A549 (cell line): ENCODE results near the gene ADCY4. TPM values are rescaled to one million over a fixed set of nuclear protein-coding genes. Genes with fewer than 3 reads are reported as not detected.
A peak's percentile ranks its signal among the peaks of the same experiment; 100 is the strongest.

Experiments
- ATAC-seq, 2 experiments: fragments of 200-7000 bp in 1 of 2; fragments of >200 bp in 1 of 2; cut with Nextera tagmentation in 1 of 2; cut with Tn5 transposase in 1 of 2; 3 replicates each; pipeline versions ENCODE4 v1.8.0 to v1.9.1; 2018 to 2020; ENCODE audit warnings: mild to moderate bottlenecking in 1 of 2, moderate library complexity in 1 of 2
- CTCF ChIA-PET: fragments of 300-600 bp; sonication (Branson Sonifier 250); formaldehyde crosslinking; extraction: SDS; loops from one replicate; lab custom pipeline; 2021; ENCODE audit warnings: antibody characterized with exemption, inconsistent platforms; lab: Yijun Ruan, JAX
- POLR2A ChIA-PET: fragments of 350-600 bp; formaldehyde crosslinking; extraction: SDS; loops from one replicate; lab custom pipeline; 2021; ENCODE audit warnings: antibody characterized with exemption, inconsistent platforms; lab: Yijun Ruan, JAX
- DNase-seq, 2 experiments: peaks; one replicate each; pipeline versions ENCODE4 v3.0.0 to v3.0.0-alpha.2; 2011 to 2016; ENCODE audit warnings: low read depth in 1 of 2, low spot score in 1 of 2
- FAIRE-seq: peaks from 2 replicates; lab custom pipeline; 2011; peaks lifted over from hg19 to GRCh38; lab: Jason Lieb, UNC
- H3K27ac ChIP-seq, 2 experiments: fragments of >200 bp; sonication (Bioruptor Twin); formaldehyde crosslinking; 3 replicates each; pipeline ENCODE4 v1.5.1; 2016 to 2017
- H3K4me1 ChIP-seq: fragments of >200 bp; sonication (Bioruptor Twin); formaldehyde crosslinking; 3 replicates; pipeline ENCODE4 v1.6.1; 2016
- H3K4me2 ChIP-seq: fragments of >200 bp; sonication (Bioruptor Twin); formaldehyde crosslinking; 3 replicates; pipeline ENCODE4 v1.6.1; 2016
- H3K4me3 ChIP-seq: fragments of >200 bp; sonication (Bioruptor Twin); formaldehyde crosslinking; 3 replicates; pipeline ENCODE4 v1.5.1; 2016
- H3K9me3 ChIP-seq: fragments of >200 bp; sonication (Bioruptor Twin); formaldehyde crosslinking; 3 replicates; pipeline ENCODE4 v1.6.1; 2016
- BCL3 ChIP-seq: fragments of >200 bp; sonication (Bioruptor Twin); formaldehyde crosslinking; IDR thresholded peaks from 3 replicates; pipeline ENCODE4 v1.6.1; 2016
- BHLHE40 ChIP-seq: IDR thresholded peaks from 2 replicates; pipeline ENCODE4 v1.6.1; 2012; ENCODE audit warnings: low read depth, low read length, inconsistent platforms
- CBX2 ChIP-seq: fragments of 200-600 bp; sonication (generic); IDR thresholded peaks from 2 replicates; pipeline ENCODE4 v1.6.1; 2016; ENCODE audit warnings: low read depth, mild to moderate bottlenecking, borderline replicate concordance
- CHD2 ChIP-seq: fragments of 150-350 bp; IDR thresholded peaks from 2 replicates; pipeline ENCODE4 v1.6.1; 2014; ENCODE audit warnings: low read length; ENCODE audit not compliant: partially characterized antibody
- CTCF ChIP-seq: fragments of >200 bp; sonication (Bioruptor Twin); formaldehyde crosslinking; IDR thresholded peaks from 3 replicates; pipeline ENCODE4 v1.5.1; 2016
- E2F6 ChIP-seq: IDR thresholded peaks from 2 replicates; pipeline ENCODE4 v1.6.1; 2012; ENCODE audit warnings: low read depth, borderline replicate concordance
- EHMT2 ChIP-seq: fragments of 200-600 bp; sonication (generic); IDR thresholded peaks from 2 replicates; pipeline ENCODE4 v1.6.1; 2016; ENCODE audit warnings: antibody characterized with exemption, low read depth, mild to moderate bottlenecking, moderate library complexity
- FOSL2 ChIP-seq, 2 experiments: fragments of 450-650 bp in 1 of 2; fragments of >200 bp in 1 of 2; sonication (Bioruptor Twin) in 1 of 2; formaldehyde crosslinking; IDR thresholded peaks; 2 replicates each; pipeline versions ENCODE4 v1.5.0 to v1.6.1; 2016 to 2020; ENCODE audit warnings: mild to moderate bottlenecking in 1 of 2, moderate library complexity in 1 of 2
- FOXS1 ChIP-seq: fragments of 250-450 bp; sonication (Bioruptor Pico); IDR thresholded peaks from 2 replicates; pipeline ENCODE4 v1.5.0; 2020; ENCODE audit warnings: mild to moderate bottlenecking, moderate library complexity
- HDAC2 ChIP-seq: fragments of 200-600 bp; sonication (generic); IDR thresholded peaks from 2 replicates; pipeline ENCODE4 v1.6.1; 2016
- HMGXB4 ChIP-seq: fragments of 250-450 bp; sonication (Bioruptor Pico); IDR thresholded peaks from 2 replicates; pipeline ENCODE4 v1.5.0; 2021; ENCODE audit warnings: mild to moderate bottlenecking, moderate library complexity, borderline replicate concordance
- HOXA7 ChIP-seq: fragments of 250-450 bp; sonication (Bioruptor Pico); IDR thresholded peaks from 2 replicates; pipeline ENCODE4 v1.5.0; 2020; ENCODE audit warnings: mild to moderate bottlenecking, moderate library complexity
- HOXB5 ChIP-seq: fragments of 250-450 bp; sonication (Bioruptor Pico); IDR thresholded peaks from 2 replicates; pipeline ENCODE4 v1.5.0; 2020; ENCODE audit warnings: mild to moderate bottlenecking, moderate library complexity
- KDM5A ChIP-seq: fragments of 200-600 bp; sonication (generic); IDR thresholded peaks from 2 replicates; pipeline ENCODE4 v1.6.1; 2016; ENCODE audit warnings: antibody characterized with exemption, mild to moderate bottlenecking
- MAFK ChIP-seq: fragments of 450-650 bp; IDR thresholded peaks from 2 replicates; pipeline ENCODE4 v1.6.1; 2014; ENCODE audit not compliant: partially characterized antibody
- MAX ChIP-seq: IDR thresholded peaks from 2 replicates; pipeline ENCODE4 v1.6.1; 2012
- MAZ ChIP-seq: fragments of 150-350 bp; IDR thresholded peaks from 2 replicates; pipeline ENCODE4 v1.6.1; 2014; ENCODE audit warnings: antibody characterized with exemption, low read depth, low read length, borderline replicate concordance
- NFE2L2 ChIP-seq: fragments of 150-350 bp; conservative IDR thresholded peaks from 2 replicates; pipeline ENCODE4 v1.6.1; 2014; ENCODE audit warnings: low read length
- NPAS2 ChIP-seq: fragments of 250-450 bp; sonication (Bioruptor Pico); IDR thresholded peaks from 2 replicates; pipeline ENCODE4 v1.8.0; 2022; ENCODE audit warnings: mild to moderate bottlenecking, moderate library complexity, borderline replicate concordance
- NR3C1 ChIP-seq: fragments of >200 bp; sonication (Bioruptor Twin); formaldehyde crosslinking; IDR thresholded peaks from 3 replicates; pipeline ENCODE4 v1.6.1; 2017
- RAD21 ChIP-seq, 2 experiments: fragments of >200 bp in 1 of 2; sonication (Bioruptor Twin) in 1 of 2; formaldehyde crosslinking in 1 of 2; IDR thresholded peaks in 1 of 2; conservative IDR thresholded peaks in 1 of 2; 2 replicates in 1 of 2; 3 replicates in 1 of 2; pipeline ENCODE4 v1.6.1; 2012 to 2018; ENCODE audit warnings: inconsistent platforms in 1 of 2
- RARB ChIP-seq: fragments of 250-450 bp; sonication (Bioruptor Pico); IDR thresholded peaks from 2 replicates; pipeline ENCODE4 v1.8.0; 2021; ENCODE audit warnings: mild to moderate bottlenecking, moderate library complexity
- RFX5 ChIP-seq: fragments of 450-650 bp; IDR thresholded peaks from 2 replicates; pipeline ENCODE4 v1.7.1; 2014; ENCODE audit warnings: antibody characterized with exemption, mild to moderate bottlenecking, moderate library complexity
- RNF2 ChIP-seq: fragments of 200-600 bp; sonication (generic); IDR thresholded peaks from 2 replicates; pipeline ENCODE4 v1.6.1; 2016; ENCODE audit warnings: low read depth, mild to moderate bottlenecking, antibody characterized with exemption, moderate library complexity, borderline replicate concordance
- SREBF2 ChIP-seq: fragments of 450-650 bp; IDR thresholded peaks from 2 replicates; pipeline ENCODE4 v1.6.1; 2014; ENCODE audit warnings: mild to moderate bottlenecking, moderate library complexity
- TP53 ChIP-seq: fragments of 250-450 bp; sonication (Bioruptor Pico); IDR thresholded peaks from 2 replicates; pipeline ENCODE4 v1.5.0; 2021; ENCODE audit warnings: mild to moderate bottlenecking, moderate library complexity
- ZC3H11A ChIP-seq: fragments of 450-650 bp; IDR thresholded peaks from 2 replicates; pipeline ENCODE4 v1.6.1; 2014; ENCODE audit warnings: antibody characterized with exemption, mild to moderate bottlenecking
- WGBS: methylation state at CpG from one replicate; pipeline ENCODE4 v1.1.6; 2017; ENCODE audit errors: missing lambda C conversion rate; 5-methylcytosine and 5-hydroxymethylcytosine counted together
- polyA plus RNA-seq, 4 experiments: library from polyadenylated mRNA; depleted of rRNA in 3 of 4; stranded (reverse); fragments of >200 nt; fragmentation: RNase III in 1 of 4; extraction: RNeasy Plus Mini Kit Qiagen cat#74134 plus additional on column Dnase treatment in 1 of 4; gene quantifications; 2 replicates in 3 of 4; 3 replicates in 1 of 4; pipeline ENCODE4 v1.2.3, GENCODE V29; 2011 to 2017
- TF ChIP-seq, protein P1 (sequence below): fragments of 150-350 bp; IDR thresholded peaks from 2 replicates; pipeline ENCODE4 v1.6.1; 2014; ENCODE audit warnings: low read depth, mild to moderate bottlenecking, low read length

ADCY4 gene
- polyA plus RNA-seq, 2 of the 4 experiments (the other 2 are of a cell fraction) = not detected

DNA sequence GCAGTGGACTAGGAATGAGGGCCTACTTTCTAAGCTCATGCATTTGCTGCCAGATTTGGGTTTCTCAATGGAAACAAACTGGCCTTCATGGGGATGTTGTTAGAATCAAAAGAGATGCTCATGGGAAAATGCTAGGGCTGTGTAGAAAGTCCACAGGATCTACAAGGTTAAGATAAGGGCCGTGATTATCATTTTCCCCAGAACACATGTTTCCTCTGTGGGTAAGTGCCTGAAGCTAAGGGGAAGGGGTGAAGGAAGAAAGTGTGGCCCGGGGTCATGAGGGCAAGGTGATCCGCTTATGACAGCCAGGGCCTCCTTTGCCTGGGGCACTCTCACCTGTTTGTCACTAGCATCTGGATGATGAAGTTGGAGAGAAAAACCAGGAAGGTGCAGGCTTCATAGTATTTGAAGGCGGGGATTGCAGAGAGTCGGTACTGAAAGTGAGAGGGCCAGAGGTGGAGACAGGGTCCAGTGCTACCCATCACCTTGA is 9.8 kb downstream of the ADCY4 start:
- Histone ChIP-seq H3K9me3 (no peaks in the 10 kb centered on the region), H3K27ac (no peak overlapping the region), H3K4me3 (no peak overlapping the region), H3K4me2 (no peak overlapping the region), H3K4me1 (no peaks in the 10 kb centered on the region)
- CTCF ChIA-PET = interaction anchor here (1.4 to 46.6 kb wide), 10 partner anchors 9 to 116 kb away, joined by 3 to 1142 read pairs (median 12); partner anchors contain the start of genes ADCY4, CBLN3, CIDEB and KHNYN
- WGBS = 68% methylated on average over 5 of the region's 5 CpGs
- no peak for TF ChIP-seq MAZ
- no peak for TF ChIP-seq CTCF
- no peak for TF ChIP-seq SREBF2
- no peak for TF ChIP-seq CBX2
- TF ChIP-seq RARB = no peak
- no peak for TF ChIP-seq RFX5
- TF ChIP-seq MAX = no peak
- TF ChIP-seq KDM5A = no peak
- TF ChIP-seq NR3C1 = no peak
- no peak for TF ChIP-seq NPAS2 (CRISPR knock-in tag)
- TF ChIP-seq ZC3H11A = no peak
- TF ChIP-seq HOXB5 (CRISPR knock-in tag) = no peak
- no peak for TF ChIP-seq TP53
- no peak for TF ChIP-seq NFE2L2
- TF ChIP-seq HMGXB4 (CRISPR knock-in tag) = no peak
- TF ChIP-seq FOXS1 (CRISPR knock-in tag) = no peak
- TF ChIP-seq RAD21 (conservative IDR thresholded peaks at IDR 0.05 in 1 of 2, IDR thresholded peaks at IDR 0.05 in 1 of 2) = no peak
- TF ChIP-seq BCL3 = no peak
- no peak for TF ChIP-seq MAFK
- DNase-seq = no peak
- POLR2A ChIA-PET = interaction anchor here (1.0 to 1.5 kb wide), 2 partner anchors 83 to 105 kb away, joined by 3 read pairs; partner anchors contain the start of genes CBLN3, KHNYN and TINF2
- no peak for FAIRE-seq
- ATAC-seq = no peak

DNA sequence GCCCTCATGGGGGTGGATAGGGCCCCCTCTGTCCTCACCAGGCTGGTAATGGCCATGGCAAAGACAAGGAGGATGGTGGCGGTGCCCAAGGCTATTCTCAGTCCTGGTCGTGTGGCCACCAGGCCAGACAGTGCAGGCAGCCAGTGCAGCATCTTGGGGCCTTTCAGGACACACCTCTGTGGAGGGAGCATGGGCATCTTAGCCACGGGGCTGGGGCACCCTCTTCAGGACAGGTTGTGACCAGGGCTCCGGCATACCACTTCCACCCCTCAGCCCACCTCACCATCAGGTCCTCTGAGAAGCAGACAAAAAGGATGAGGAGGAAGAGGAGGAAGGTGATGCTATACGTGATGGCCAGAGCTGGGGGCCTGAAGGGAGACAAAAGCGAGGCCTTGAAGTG is 10.8 kb downstream of the ADCY4 start:
- 46% methylated on average over 6 of the region's 6 CpGs for WGBS
- TF ChIP-seq BHLHE40 = no peak
- TF ChIP-seq HOXA7 (CRISPR knock-in tag) = no peak
- TF ChIP-seq, protein P1, sequence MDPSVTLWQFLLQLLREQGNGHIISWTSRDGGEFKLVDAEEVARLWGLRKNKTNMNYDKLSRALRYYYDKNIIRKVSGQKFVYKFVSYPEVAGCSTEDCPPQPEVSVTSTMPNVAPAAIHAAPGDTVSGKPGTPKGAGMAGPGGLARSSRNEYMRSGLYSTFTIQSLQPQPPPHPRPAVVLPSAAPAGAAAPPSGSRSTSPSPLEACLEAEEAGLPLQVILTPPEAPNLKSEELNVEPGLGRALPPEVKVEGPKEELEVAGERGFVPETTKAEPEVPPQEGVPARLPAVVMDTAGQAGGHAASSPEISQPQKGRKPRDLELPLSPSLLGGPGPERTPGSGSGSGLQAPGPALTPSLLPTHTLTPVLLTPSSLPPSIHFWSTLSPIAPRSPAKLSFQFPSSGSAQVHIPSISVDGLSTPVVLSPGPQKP = no peak
- TF ChIP-seq NPAS2 (CRISPR knock-in tag) = no peak
- TF ChIP-seq RFX5 = no peak
- no peak for TF ChIP-seq EHMT2
- TF ChIP-seq CHD2 = no peak
- TF ChIP-seq E2F6 = no peak
- TF ChIP-seq RNF2 = no peak
- TF ChIP-seq HMGXB4 (CRISPR knock-in tag) = no peak
- TF ChIP-seq FOSL2 (IDR thresholded peaks at IDR 0.05) = no peak
- no peak for TF ChIP-seq FOSL2 (CRISPR knock-in tag; IDR thresholded peaks at IDR 0.05)
- no peak for TF ChIP-seq HDAC2
- no peak for TF ChIP-seq RAD21 (conservative IDR thresholded peaks at IDR 0.05 in 1 of 2, IDR thresholded peaks at IDR 0.05 in 1 of 2)

More for the DNA sequence above, 10.8 kb downstream of the ADCY4 start:
- no peaks in the 10 kb centered on the region for H3K9me3 ChIP-seq
- no peaks in the 10 kb centered on the region for H3K4me1 ChIP-seq
- H3K4me3 ChIP-seq = no peak overlapping the region
- ChIA-PET CTCF (interaction anchor here (0.6 to 46.6 kb wide), 8 partner anchors 8 to 106 kb away, joined by 3 to 1142 read pairs (median 22); partner anchors contain the start of genes ADCY4, CBLN3, CIDEB and KHNYN), POLR2A (no interaction called here)
- no peak overlapping the region for H3K27ac ChIP-seq
- ATAC-seq (peak in 1 of 2 experiments; percentile 14; a peak in 2 of 6 replicates), DNase-seq (no peak), FAIRE-seq (no peak)
- no peak overlapping the region for H3K4me2 ChIP-seq
